HUES64 (cell line): Measurements from ENCODE around the gene CNTNAP2.

ENCODE experiments used
- H3K27ac ChIP-seq: 2 replicates; pipeline ENCODE4 v1.7.0; 2013; ENCODE audit warnings: low read depth, low read length, inconsistent platforms
- H3K27me3 ChIP-seq: 2 replicates; pipeline ENCODE4 v1.6.1; 2013; ENCODE audit warnings: mild to moderate bottlenecking, low read length; ENCODE audit not compliant: insufficient read depth
- H3K36me3 ChIP-seq: 2 replicates; pipeline ENCODE4 v1.6.1; 2013; ENCODE audit warnings: mild to moderate bottlenecking, low read length; ENCODE audit not compliant: insufficient read depth
- H3K4me1 ChIP-seq: 2 replicates; pipeline ENCODE4 v1.6.1; 2013; ENCODE audit warnings: mild to moderate bottlenecking, low read length, moderate library complexity; ENCODE audit not compliant: insufficient read depth
- H3K4me3 ChIP-seq: 2 replicates; pipeline ENCODE4 v1.5.1; 2013; ENCODE audit warnings: mild to moderate bottlenecking, low read length, moderate library complexity
- H3K9ac ChIP-seq: 2 replicates; pipeline ENCODE4 v1.6.1; 2013; ENCODE audit warnings: mild to moderate bottlenecking, low read depth, low read length
- H3K9me3 ChIP-seq: 2 replicates; pipeline ENCODE4 v1.6.1; 2013; ENCODE audit warnings: low read depth, low read length; ENCODE audit not compliant: insufficient read depth
- WGBS: fragments of 150-250, 120-280 bp; methylation state at CpG from one replicate; pipeline ENCODE4 v1.1.7; 2013; ENCODE audit warnings: missing lambda C conversion rate; 5-methylcytosine and 5-hydroxymethylcytosine counted together

Gene CNTNAP2

GRCh38 chr7:147013825-147014224 is 897.2 kb downstream of the CNTNAP2 start:
- H3K4me1 ChIP-seq, result no peaks in the 10 kb centered on the region
- no peaks in the 10 kb centered on the region for H3K27me3 ChIP-seq
- no peaks in the 10 kb centered on the region for H3K36me3 ChIP-seq
- no peak overlapping the region for H3K9ac ChIP-seq
- H3K4me3 ChIP-seq, result no peak overlapping the region
- no peak overlapping the region for H3K27ac ChIP-seq
- H3K9me3 ChIP-seq, result no peaks in the 10 kb centered on the region
- 100% methylated on average over 2 of the region's 2 CpGs for WGBS

GRCh38 chr7:147014286-147014955 is 897.8 kb downstream of the CNTNAP2 start:
- H3K9me3 ChIP-seq, result no peaks in the 10 kb centered on the region
- 95% methylated on average over 3 of the region's 4 CpGs for WGBS
- H3K27ac ChIP-seq, result no peak overlapping the region
- H3K9ac ChIP-seq, result no peak overlapping the region
- H3K4me3 ChIP-seq, result no peak overlapping the region
- H3K27me3 ChIP-seq, result no peaks in the 10 kb centered on the region
- no peaks in the 10 kb centered on the region for H3K4me1 ChIP-seq
- no peaks in the 10 kb centered on the region for H3K36me3 ChIP-seq

GRCh38 chr7:147015999-147016398 is 899.4 kb downstream of the CNTNAP2 start:
- Histone ChIP-seq H3K27ac (no peak overlapping the region), H3K4me1 (no peaks in the 10 kb centered on the region), H3K27me3 (no peaks in the 10 kb centered on the region), H3K9ac (no peak overlapping the region), H3K9me3 (no peaks in the 10 kb centered on the region), H3K4me3 (no peak overlapping the region), H3K36me3 (no peaks in the 10 kb centered on the region)
- WGBS, result 99% methylated on average over 5 of the region's 5 CpGs

DNA sequence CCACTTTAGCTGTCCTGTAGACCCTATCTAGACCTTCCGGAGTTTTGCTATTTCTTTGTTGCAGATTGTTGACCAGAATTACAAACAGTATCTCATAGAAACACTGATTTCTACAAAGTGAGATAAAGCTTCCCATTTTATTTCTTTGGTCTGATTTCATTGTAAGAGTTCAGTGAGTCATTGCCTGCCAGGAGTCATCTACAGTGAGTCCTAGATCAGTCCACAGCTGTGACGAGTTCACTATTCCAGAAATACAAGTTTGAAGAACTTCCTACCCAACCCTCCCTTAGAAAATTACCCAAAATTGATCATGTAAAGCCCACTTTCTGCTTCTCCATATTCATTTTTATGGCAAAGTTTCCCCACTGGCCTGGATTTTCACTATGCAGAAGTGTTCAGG is 905.5 kb downstream of the CNTNAP2 start:
- 94% methylated on average over 2 of the region's 2 CpGs for WGBS
- no peak overlapping the region for H3K9ac ChIP-seq
- no peak overlapping the region for H3K4me3 ChIP-seq
- no peaks in the 10 kb centered on the region for H3K27me3 ChIP-seq
- no peaks in the 10 kb centered on the region for H3K9me3 ChIP-seq
- H3K4me1 ChIP-seq, result no peaks in the 10 kb centered on the region
- H3K27ac ChIP-seq, result no peak overlapping the region
- no peaks in the 10 kb centered on the region for H3K36me3 ChIP-seq

GRCh38 chr7:147023440-147023839 is 906.8 kb downstream of the CNTNAP2 start:
- no peaks in the 10 kb centered on the region for H3K27me3 ChIP-seq
- no peaks in the 10 kb centered on the region for H3K4me1 ChIP-seq
- H3K9me3 ChIP-seq, result no peaks in the 10 kb centered on the region
- no peak overlapping the region for H3K9ac ChIP-seq
- no peak overlapping the region for H3K27ac ChIP-seq
- no peak overlapping the region for H3K4me3 ChIP-seq
- no peaks in the 10 kb centered on the region for H3K36me3 ChIP-seq

GRCh38 chr7:147029953-147030352 is 913.4 kb downstream of the CNTNAP2 start:
- Histone ChIP-seq H3K4me1 (no peaks in the 10 kb centered on the region), H3K36me3 (no peaks in the 10 kb centered on the region), H3K9ac (no peak overlapping the region), H3K27me3 (no peaks in the 10 kb centered on the region), H3K4me3 (no peak overlapping the region), H3K9me3 (no peaks in the 10 kb centered on the region), H3K27ac (no peak overlapping the region)
- 100% methylated on average over 1 of the region's 1 CpG for WGBS

- H3K27ac ChIP-seq, result no peak overlapping the region
- H3K4me3 ChIP-seq, result no peak overlapping the region
- no peaks in the 10 kb centered on the region for H3K9me3 ChIP-seq
- H3K4me1 ChIP-seq, result no peaks in the 10 kb centered on the region
- H3K27me3 ChIP-seq, result no peaks in the 10 kb centered on the region
- no peak overlapping the region for H3K9ac ChIP-seq
- WGBS, result 100% methylated on average over 1 of the region's 1 CpG
- H3K36me3 ChIP-seq, result no peaks in the 10 kb centered on the region
These were observed 917.0 kb downstream of the CNTNAP2 start for GRCh38 chr7:147033641-147034040.

GRCh38 chr7:147041438-147041837 is 924.8 kb downstream of the CNTNAP2 start:
- H3K36me3 ChIP-seq, result no peaks in the 10 kb centered on the region
- H3K27ac ChIP-seq, result no peak overlapping the region
- H3K27me3 ChIP-seq, result no peaks in the 10 kb centered on the region
- 96% methylated on average over 2 of the region's 2 CpGs for WGBS
- no peak overlapping the region for H3K9ac ChIP-seq
- no peak overlapping the region for H3K4me3 ChIP-seq
- no peaks in the 10 kb centered on the region for H3K4me1 ChIP-seq
- H3K9me3 ChIP-seq, result no peaks in the 10 kb centered on the region

GRCh38 chr7:147044941-147045340 is 928.3 kb downstream of the CNTNAP2 start:
- no peaks in the 10 kb centered on the region for H3K9me3 ChIP-seq
- H3K27me3 ChIP-seq, result no peaks in the 10 kb centered on the region
- no peak overlapping the region for H3K4me3 ChIP-seq
- WGBS, result 100% methylated on average over 2 of the region's 6 CpGs
- H3K27ac ChIP-seq, result no peak overlapping the region
- no peaks in the 10 kb centered on the region for H3K4me1 ChIP-seq
- H3K36me3 ChIP-seq, result no peaks in the 10 kb centered on the region
- no peak overlapping the region for H3K9ac ChIP-seq

DNA sequence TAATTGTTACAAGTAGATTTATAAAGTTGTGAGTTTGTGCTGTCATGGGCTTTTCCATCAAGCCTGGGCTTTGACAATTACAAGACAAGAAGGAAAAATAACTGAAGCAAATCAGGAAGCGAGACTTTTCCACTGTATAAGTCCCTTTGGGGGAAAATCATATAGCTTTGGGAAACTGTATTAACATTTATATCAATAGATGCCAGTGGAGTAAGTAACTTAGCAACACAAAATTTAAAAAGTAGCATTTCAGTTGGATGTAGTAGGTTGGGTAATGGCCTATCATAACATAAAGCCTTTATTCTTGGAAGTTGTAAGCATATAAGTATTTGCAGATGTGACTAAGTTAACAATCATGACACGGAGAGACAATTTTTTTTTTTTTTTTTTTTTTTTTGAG is 931.1 kb downstream of the CNTNAP2 start:
- Histone ChIP-seq H3K36me3 (no peaks in the 10 kb centered on the region), H3K27ac (no peak overlapping the region), H3K4me1 (no peaks in the 10 kb centered on the region), H3K4me3 (no peak overlapping the region), H3K9ac (no peak overlapping the region), H3K9me3 (no peaks in the 10 kb centered on the region), H3K27me3 (no peaks in the 10 kb centered on the region)
- WGBS, result 85% methylated on average over 2 of the region's 2 CpGs

DNA sequence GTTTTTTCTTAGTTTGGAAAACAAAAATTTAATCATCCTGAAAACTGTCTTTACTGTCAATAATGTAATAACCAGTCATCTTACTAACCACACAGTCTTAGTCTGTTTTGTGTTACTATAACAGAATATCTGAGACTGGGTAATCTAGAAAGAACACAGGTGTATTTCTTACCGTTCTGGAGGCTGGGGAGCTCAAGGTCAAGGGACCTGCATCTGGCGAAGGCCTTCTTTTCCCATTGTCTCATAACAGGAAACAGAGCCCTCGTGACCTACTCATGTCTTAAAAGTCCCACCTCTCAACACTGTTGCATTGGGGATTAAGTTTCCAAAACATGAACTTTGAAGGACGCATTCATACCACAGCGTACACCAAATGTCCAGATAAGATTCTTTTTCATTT is 932.3 kb downstream of the CNTNAP2 start:
- H3K9me3 ChIP-seq, result no peaks in the 10 kb centered on the region
- H3K4me3 ChIP-seq, result no peak overlapping the region
- no peak overlapping the region for H3K27ac ChIP-seq
- no peaks in the 10 kb centered on the region for H3K27me3 ChIP-seq
- no peak overlapping the region for H3K9ac ChIP-seq
- peaks cover 3% of the 10 kb centered on the region; the same call in 1 of the 2 replicates for H3K4me1 ChIP-seq
- 94% methylated on average over 4 of the region's 5 CpGs for WGBS
- no peaks in the 10 kb centered on the region for H3K36me3 ChIP-seq

DNA sequence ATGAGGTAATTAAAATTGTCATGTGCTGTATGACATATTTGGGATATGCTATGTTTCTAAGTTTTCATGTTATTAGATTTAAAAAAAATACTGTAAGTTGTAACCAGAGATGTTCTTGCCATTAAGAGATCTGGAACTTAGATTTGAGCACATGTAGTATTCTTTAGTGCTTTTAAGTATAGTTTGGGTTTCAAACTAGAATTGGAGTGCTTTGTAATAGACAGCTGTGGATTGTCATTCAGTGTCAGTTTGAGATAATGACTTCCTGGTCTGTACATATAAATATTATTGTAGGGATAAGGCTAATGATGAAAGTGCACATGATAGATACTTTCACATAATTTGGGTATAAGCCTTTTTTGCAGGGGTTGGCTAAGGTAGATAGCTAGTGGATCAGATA is 936.2 kb downstream of the CNTNAP2 start:
- Histone ChIP-seq H3K36me3 (no peaks in the 10 kb centered on the region), H3K4me1 (peaks cover 9% of the 10 kb centered on the region; the same call in 1 of the 2 replicates), H3K9me3 (no peaks in the 10 kb centered on the region), H3K27me3 (no peaks in the 10 kb centered on the region), H3K4me3 (no peak overlapping the region), H3K27ac (no peak overlapping the region), H3K9ac (no peak overlapping the region)
